ENCODE results near the gene KAT7.
"Not testable (repeated sequence)": the region's sequence is repeated elsewhere in the genome, so short reads cannot be mapped to it uniquely, and the experiment has no call there.

Gene KAT7

GRCh38 chr17:49788478-49789242 is at the start of gene KAT7:
KAT7 (plus strand) TSS chr17:49788681; CDS start chr17:49788835, 154 bp downstream.
- DNase-seq = peak; percentile 99 to 100

DNA sequence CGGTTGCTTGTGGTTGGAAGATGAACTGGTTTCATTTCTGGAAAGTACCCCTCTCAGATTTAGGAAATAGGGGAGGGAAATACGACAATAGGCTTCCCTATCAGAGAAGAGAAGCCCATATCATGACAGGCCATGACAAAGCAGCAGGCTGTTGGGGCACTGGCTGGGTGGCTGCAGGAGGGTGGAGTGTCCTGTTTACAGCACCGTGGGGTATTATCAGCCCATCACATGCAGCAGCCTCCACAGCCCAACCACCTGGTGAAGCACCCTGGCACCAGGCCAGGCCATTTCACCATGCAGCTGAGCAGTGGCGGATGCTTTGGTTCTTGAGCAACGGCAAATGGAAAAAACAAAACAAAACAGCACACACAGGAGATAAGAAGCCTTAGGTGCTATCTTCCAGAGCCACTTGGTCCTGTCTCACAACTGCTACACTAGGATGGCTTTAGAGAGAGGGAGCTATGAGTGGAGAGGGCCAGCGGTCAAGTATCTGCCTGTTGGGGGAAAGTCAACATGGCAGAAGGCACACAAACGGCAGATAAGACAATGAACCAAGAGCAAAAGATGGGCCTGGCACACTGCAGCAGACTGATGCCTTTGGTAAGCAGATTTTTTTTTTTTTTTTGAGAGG is 48.7 kb upstream of the KAT7 start:
- peak; percentile 96 to 97 for DNase-seq

GRCh38 chr17:49741009-49741691 is 47.3 kb upstream of the KAT7 start:
- DNase-seq = peak in 1 of 2 donors; percentile 35

DNA sequence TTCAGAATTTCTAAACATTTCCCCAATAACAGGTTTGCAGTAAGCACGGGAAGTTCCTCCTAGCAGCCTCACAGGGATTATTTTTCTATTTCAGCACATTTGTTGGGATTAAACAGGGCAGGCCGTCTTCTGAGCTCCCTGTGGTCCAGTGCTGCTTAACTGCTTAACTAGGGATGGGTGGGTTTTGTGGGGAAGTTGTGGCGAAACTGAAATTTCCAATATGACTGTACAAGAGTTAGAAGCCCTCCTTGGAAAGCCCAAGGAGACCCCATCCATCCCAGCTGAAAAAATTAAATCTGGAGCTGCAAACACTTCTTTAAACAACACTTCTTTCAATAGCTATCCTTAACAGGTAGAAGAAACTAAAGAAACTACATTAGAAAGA is 46.8 kb upstream of the KAT7 start:
- DNase-seq = no peak

DNA sequence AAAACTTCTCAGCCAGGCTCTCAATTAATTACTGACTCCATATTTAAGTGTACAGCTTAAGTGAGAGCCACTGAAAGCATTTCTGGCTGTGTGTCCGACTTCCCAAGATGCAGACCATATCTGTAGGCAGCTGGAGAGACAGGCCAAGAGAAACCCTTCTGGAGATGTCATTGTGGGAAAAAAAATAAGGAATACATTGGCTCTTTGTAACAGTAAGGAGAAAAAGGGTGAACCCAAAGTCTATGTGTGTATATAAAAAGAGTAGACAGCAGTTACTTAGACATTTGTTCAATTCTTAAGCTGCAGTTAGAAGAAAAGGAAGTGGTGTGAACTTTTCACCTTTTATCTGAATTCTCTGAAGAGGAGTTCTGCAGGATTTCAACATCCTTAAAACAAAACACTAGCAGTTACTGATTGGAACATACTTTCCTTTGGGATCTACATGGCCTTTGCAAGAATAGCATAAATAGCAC is 46.3 kb upstream of the KAT7 start:
- DNase-seq = peak in 1 of 2 donors; percentile 54

GRCh38 chr17:49745175-49746139 is 43.0 kb upstream of the KAT7 start:
- DNase-seq = no peak

- peak; percentile 48 to 78 for DNase-seq
These were observed 41.5 kb upstream of the KAT7 start for GRCh38 chr17:49746791-49747490.

DNA sequence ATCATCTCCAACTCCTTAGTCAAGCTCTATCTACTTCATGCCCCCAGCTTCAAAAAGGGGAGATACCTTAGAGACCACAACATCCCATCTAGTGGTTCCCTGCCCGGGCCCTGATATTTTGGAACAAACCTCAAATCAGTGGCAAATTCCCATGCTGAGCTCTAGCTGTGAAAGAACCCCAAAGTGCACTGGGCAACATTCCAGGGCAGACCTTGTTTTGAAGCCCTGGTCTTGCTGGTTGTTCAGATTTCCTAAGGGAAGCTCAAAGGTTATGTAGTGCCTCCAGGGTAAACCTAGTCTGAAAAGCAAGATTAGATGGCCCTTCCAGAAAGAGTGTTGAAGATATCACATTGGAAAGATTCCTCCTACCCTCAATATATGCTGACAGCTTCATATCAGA is 40.8 kb upstream of the KAT7 start:
- DNase-seq = no peak

GRCh38 chr17:49748223-49748622 is 40.3 kb upstream of the KAT7 start:
- peak in 1 of 2 donors; percentile 58 for DNase-seq

DNA sequence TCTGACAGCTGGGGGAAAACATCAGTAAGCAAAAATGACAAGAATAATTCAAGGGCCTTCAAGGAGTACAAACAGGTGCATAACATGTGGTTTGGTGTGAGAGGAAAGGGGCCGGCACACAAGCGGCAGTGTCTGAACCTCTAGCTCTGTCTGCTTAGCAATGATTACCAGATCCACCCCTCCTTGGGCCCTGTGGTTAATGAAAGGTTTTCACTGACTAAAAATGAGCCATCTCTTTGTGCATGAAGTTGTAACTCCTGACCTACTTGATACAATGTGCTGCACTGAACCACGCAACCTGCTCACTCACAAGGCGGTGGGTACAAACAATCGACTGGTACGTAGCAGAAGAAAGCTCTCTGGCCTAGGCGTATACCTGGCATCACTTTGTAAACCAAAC is 39.7 kb upstream of the KAT7 start:
- DNase-seq = peak; percentile 63 to 76

GRCh38 chr17:49749730-49750129 is 38.8 kb upstream of the KAT7 start:
- DNase-seq = no peak

DNA sequence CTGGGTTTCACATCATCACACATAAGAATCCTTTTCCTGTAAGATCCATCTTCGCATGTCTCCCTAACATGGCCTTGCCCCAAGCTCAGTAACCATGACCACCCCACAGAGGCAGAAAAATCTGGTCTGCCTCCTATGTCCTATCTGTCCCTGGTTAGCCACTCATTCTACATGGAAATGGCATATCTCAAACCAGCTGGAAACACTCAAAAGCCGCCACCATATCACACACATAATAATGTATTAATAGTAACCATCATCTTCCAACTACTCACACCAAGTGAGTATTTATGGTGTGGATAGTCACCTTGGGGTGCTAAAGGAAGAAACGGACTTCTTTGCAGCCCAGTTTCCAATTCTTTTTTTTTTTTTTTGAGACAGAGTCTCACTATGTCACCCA is 36.0 kb upstream of the KAT7 start:
- DNase-seq = no peak

GRCh38 chr17:49753959-49754391 is 34.5 kb upstream of the KAT7 start:
- no peak for DNase-seq

GRCh38 chr17:49755663-49756283 is 32.7 kb upstream of the KAT7 start:
- no peak for DNase-seq

DNA sequence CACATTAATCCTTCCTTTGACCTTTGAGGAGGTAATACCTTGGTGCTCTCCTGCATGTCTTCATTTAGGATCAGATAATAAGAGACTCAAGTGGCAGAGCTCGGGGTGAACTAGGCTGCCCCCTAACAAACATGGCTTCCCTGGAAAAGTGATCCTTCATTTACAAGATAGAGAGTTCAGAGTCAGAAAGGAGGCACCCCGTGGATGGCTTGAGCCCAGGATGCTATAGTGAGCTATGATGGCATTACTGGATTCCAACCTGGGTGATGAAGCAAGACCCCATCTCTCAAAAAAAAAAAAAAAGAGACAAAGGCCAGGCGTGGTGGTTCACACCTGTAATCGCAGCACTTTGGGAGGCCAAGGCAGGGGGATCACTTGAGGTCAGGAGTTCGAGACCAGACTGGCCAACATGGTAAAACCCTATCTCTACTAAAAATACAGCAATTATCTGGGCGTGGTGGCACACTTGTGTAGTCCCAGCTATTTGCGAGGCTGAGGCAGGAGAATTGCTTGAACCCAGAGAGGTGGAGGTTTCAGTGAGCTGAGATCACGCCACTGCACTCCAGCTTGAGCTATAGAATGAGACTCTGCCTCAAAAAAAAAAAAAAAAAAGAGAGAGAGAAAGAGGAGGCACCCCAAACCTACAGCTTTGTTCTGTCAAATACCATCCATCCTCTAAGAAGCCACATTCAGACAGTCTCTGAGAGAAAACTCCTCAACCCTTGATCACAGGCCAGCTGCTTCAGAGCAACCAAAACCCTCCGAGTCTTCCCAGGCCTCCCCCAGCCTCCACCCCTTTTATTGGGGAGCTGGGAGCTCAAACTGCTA is 31.9 kb upstream of the KAT7 start:
- DNase-seq = no peak

GRCh38 chr17:49757151-49757777 is 31.2 kb upstream of the KAT7 start:
- no peak for DNase-seq

GRCh38 chr17:49758464-49759010 is 29.9 kb upstream of the KAT7 start:
- not testable (repeated sequence) for DNase-seq

DNA sequence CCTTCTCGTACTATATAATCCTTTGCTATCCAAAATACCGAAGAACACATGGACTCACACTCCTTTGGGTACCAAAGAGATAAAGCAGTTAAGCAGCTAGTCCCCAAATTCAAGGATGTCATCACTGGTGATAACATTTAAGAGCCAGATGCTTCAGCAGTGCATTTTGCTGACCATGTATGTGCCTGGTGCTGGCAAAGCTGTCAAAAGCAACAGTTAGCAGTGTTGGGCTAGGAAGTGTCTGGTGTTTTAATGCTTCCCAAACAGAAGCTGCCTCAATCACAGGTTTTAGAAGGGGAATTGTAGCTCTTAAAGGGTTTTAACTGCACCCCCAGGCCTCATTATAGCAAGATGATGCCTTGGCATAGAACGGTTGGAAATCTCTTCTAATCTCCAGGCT is 29.3 kb upstream of the KAT7 start:
- DNase-seq = no peak

- DNase-seq = no peak
These were observed 28.2 kb upstream of the KAT7 start for GRCh38 chr17:49760296-49760695.

Measured in CD4-positive, alpha-beta T cell treated with Interleukin-4 for 1 hour (primary cell).